Ovary (tissue), 3 donors: ENCODE measurements around the gene BAIAP3.

Experiments used
- CTCF ChIP-seq, 3 donors: fragments of 450-650 bp in 2 of 3; fragments of 200-600 bp in 1 of 3; IDR thresholded peaks; one replicate each; pipeline versions ENCODE4 v1.5.1 to v1.8.0; 2016 to 2022; ENCODE audit warnings: antibody characterized with exemption in 3 of 3, mild to moderate bottlenecking in 1 of 3
- EP300 ChIP-seq: sonication (generic); formaldehyde crosslinking; IDR thresholded peaks from one replicate; pipeline ENCODE4 v1.6.1; 2017; ENCODE audit warnings: antibody characterized with exemption
- POLR2A ChIP-seq: fragments of 450-650 bp; IDR thresholded peaks from one replicate; pipeline ENCODE4 v1.6.1; 2017; ENCODE audit warnings: antibody characterized with exemption, mild to moderate bottlenecking, moderate library complexity
- donor health status: DM: no; HTN: no; CAD: no.

GRCh38 chr16:1333854-1334700 lies 632 bp downstream of the BAIAP3 start:
- TF ChIP-seq CTCF (IDR thresholded peaks at IDR 0.05): no peak
- no peak for TF ChIP-seq POLR2A
- no peak for TF ChIP-seq EP300
